Heart left ventricle (tissue), 13 donors: Measurements from ENCODE around the gene HDAC4.

Source experiments
- POLR2A ChIP-seq, 2 donors: fragments of 450-650 bp; IDR thresholded peaks; one replicate each; pipeline ENCODE4 v1.6.1; 2017; ENCODE audit warnings: antibody characterized with exemption in 2 of 2, mild to moderate bottlenecking in 2 of 2, moderate library complexity in 2 of 2
- TF ChIP-seq, protein P1 (sequence below), 12 donors: fragments of 200-600 bp; sonication (generic) in 4 of 12; IDR thresholded peaks; one replicate each; pipeline versions ENCODE4 v1.5.0 to v1.8.0; 2018 to 2022; ENCODE audit warnings: antibody characterized with exemption in 12 of 12, mild to moderate bottlenecking in 5 of 12
- donor health status: ischemic (EF 13 %, LVEDD 7.1; RV severe dilation, severe dysfunction).
- donor health status: DM: no; HTN: yes; CAD: no.
- donor health status: DM: no; HTN: no; CAD: no.
- donor health status: ischemic (EF 25% LVEDD 6.9; RV normal size, moderate dysfunction).
- donor health status: ischemic (EF 25% LVEDD 5.7; RV mildly dilated, moderate dysfunction).
- donor health status: ischemic (EF 35%, LVEDD 5.7; RV mildly dilated, moderate dysfunction).
- donor health status: nonischemic (EF 11% LVEDD 7.7; RV severe dilation, severe dysfunction).
- donor health status: DM: yes; HTN: yes; CAD: no.
- donor health status: PGD.
- donor health status: ischemic (EF 29% LVEDD 5.4; RV normal size, mild dysfunction).
- donor health status: nonischemic (EF 23%, LVEDD 6.1; RV moderate dilation, normal function).

DNA sequence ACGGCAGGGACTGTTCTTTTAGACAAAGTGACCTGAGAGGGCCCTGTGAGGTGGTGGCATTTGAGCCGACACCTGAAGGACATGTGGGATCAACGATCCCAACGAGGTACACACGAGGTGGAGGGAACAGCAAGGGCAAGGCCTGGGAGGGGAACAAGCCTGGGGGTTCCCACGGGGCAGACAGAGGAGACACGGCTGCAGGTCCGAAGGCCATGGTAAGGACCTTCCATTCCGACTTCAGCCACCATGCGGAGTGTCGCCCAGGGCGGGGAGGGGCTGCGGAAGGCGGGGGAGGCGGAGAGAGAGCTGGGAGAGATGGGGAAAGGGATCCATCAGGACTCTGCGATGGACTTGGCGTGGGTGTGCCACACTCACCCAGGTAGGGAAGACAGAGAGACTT is 151.8 kb downstream of the HDAC4 start:
- TF ChIP-seq POLR2A (IDR thresholded peaks at IDR 0.05): no peak
- TF ChIP-seq, protein P1, sequence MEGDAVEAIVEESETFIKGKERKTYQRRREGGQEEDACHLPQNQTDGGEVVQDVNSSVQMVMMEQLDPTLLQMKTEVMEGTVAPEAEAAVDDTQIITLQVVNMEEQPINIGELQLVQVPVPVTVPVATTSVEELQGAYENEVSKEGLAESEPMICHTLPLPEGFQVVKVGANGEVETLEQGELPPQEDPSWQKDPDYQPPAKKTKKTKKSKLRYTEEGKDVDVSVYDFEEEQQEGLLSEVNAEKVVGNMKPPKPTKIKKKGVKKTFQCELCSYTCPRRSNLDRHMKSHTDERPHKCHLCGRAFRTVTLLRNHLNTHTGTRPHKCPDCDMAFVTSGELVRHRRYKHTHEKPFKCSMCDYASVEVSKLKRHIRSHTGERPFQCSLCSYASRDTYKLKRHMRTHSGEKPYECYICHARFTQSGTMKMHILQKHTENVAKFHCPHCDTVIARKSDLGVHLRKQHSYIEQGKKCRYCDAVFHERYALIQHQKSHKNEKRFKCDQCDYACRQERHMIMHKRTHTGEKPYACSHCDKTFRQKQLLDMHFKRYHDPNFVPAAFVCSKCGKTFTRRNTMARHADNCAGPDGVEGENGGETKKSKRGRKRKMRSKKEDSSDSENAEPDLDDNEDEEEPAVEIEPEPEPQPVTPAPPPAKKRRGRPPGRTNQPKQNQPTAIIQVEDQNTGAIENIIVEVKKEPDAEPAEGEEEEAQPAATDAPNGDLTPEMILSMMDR (IDR thresholded peaks at IDR 0.05): no peak
